NCI-H2196 treated with DMSO at 0.1 percent for 48 hours (cell line): ENCODE data around the gene UBXN1.

ENCODE experiments used
- DNase-seq: peaks from one replicate; lab custom pipeline; 2025; ENCODE audit not compliant: unreplicated experiment; lab: John Stamatoyannopoulos, UW

The UBXN1 gene, protein sequence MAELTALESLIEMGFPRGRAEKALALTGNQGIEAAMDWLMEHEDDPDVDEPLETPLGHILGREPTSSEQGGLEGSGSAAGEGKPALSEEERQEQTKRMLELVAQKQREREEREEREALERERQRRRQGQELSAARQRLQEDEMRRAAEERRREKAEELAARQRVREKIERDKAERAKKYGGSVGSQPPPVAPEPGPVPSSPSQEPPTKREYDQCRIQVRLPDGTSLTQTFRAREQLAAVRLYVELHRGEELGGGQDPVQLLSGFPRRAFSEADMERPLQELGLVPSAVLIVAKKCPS

DNA sequence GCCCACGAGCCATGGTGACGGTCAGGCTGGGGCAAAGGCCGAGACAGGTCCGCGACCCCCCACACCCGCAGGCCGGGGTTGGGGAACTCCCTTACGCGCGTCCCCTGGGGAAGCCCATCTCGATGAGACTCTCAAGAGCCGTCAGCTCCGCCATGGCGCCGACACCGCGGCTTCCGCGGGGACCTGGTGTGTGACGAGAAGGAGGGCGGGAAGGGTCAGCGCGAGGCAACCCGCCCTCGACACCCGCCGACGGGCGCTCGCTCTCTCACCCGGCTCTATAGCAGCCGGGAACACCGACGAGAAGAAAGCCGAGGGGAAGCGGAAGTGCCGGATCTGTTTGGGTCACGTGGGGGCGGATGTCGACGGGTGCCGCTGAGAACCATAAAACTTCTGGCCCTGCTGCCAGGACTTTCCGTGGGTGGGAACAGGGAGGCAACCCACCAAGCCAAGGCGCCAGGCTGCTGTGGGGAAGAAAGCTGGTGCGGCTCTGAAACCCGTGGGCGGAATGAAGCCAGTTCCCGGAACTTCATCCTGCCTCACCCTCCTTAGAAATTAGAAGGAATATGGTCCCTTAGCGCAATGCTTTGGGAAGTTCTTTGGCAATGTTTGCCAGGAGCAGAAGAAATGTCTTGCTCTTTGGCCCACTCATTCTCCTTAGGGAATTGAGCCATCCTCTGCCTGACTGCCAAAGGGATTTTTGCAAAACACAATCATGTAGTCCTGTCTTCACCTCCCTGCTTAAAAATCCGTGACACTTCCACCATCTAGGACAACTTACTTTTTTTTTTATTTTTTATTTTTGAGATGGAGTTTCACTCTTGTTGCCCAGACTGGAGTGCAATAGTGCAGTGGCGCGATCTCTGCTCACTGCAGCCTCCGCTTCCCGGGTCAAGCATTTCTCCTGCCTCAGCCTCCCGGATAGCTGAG, at the start of gene UBXN1:
Gene UBXN1 (minus strand): TSS at position 304 of the 927 bp plus-strand sequence. CDS start 150 bp downstream, at position 154.
- DNase-seq, result peak; percentile 72

DNA sequence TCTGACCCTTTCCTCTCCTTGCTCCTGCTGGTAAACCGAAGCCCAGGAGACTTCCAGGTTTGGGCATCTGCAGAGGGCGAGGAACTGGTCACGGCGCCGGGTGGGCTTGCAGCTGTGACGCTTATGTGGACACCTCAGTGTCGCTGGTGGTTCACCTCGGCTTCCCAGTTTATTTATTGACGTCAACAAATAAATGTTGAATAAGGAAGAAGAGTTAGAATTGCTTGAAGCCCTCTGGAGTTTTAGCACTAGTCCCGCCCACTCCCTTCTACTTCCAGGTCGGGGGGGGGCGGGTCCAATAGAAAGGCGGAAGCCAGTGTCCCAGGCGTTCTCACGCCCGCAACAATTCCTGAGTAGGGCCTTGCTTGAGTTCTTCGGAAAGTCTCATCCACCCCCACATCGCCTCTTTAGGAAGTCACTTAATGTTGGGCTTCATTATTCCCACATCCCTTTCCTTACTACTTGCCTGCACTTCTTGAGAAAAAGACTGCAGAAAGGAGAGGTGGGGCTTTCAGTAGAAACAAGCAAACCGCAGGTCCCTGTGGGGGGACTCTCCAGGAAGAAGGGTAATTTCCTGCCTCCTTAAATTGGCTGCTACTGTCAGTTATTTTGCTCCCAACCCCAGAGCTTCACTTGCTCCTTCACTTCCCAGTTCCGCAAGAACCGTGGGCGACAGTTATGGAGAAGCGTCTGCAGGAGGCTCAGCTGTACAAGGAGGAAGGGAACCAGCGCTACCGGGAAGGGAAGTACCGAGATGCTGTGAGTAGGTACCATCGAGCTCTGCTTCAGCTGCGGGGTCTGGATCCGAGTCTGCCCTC, 49.5 kb upstream of the UBXN1 start, which contains the start of gene TTC9C:
Gene TTC9C (plus strand): TSS at position 316 of the 818 bp plus-strand sequence. CDS start 363 bp downstream, at position 679.
- DNase-seq, result peak; percentile 70

DNA sequence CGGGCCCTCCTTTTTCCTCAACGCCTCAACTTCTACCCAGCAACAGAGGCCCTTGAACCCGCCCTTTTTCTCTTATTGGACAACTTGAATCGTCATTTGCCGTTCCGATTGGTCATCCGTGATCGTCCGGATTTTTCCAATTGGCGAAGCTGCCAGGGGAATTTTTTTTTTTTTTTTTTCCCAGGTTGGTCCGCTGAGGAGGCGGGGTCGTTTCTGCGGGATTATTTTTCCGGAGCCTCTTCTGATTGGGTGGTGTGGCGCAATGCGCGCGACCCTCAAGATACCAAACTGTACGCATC, 48.9 kb upstream of the UBXN1 start:
- DNase-seq, result peak; percentile 98

DNA sequence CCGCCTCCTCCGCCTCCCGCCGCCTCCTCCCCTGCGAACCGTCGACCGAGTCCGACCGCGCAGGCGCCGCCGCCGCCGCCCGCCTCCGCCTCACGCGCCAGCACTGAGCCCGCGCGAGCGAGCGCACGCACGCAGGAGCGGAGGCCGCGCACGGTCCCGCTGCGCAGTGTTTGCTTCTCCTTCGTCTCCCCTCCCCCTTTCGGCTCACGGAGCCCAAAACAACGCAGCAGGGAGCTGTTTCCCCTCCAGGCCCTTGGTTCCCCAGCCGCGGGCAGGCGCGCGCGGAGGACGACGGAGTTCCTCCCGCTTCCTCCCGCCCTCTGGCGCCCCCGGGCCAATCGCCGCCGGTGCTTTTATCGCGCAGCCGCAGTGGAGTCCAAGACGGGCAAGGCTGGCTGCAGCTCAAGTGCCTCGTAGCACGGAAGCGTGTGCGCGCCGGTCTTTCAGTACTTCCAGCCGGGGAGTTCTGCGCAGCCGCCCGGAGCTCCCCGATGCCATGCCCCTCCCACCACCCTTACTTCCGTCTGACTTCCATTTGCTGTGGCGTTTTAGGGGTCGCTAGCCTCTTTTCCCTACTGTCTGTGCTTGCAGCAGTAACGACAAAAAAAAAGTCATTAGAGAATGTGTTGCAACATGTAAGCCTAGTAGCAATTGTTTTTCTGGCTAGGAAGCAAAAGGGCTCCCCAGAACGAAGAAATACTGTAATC, 48.4 kb upstream of the UBXN1 start, which contains the start of gene HNRNPUL2:
Gene HNRNPUL2 (minus strand): TSS at position 293 of the 707 bp plus-strand sequence. CDS start 301 bp downstream, outside the sequence.
- peak; percentile 98 for DNase-seq

DNA sequence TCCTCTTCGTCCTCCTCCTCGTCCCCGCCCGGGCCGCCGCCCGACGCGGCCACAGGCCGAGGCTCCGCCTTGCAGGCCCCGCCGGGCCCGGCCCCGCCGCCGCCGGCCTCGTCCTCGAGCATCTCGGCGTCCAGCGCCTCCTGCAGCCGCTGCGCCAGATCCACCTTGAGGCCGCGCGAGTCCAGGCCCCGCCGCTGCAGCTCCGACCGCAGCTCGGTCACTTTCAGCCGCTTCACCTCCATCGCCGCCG, 48.0 kb upstream of the UBXN1 start:
- no peak for DNase-seq

DNA sequence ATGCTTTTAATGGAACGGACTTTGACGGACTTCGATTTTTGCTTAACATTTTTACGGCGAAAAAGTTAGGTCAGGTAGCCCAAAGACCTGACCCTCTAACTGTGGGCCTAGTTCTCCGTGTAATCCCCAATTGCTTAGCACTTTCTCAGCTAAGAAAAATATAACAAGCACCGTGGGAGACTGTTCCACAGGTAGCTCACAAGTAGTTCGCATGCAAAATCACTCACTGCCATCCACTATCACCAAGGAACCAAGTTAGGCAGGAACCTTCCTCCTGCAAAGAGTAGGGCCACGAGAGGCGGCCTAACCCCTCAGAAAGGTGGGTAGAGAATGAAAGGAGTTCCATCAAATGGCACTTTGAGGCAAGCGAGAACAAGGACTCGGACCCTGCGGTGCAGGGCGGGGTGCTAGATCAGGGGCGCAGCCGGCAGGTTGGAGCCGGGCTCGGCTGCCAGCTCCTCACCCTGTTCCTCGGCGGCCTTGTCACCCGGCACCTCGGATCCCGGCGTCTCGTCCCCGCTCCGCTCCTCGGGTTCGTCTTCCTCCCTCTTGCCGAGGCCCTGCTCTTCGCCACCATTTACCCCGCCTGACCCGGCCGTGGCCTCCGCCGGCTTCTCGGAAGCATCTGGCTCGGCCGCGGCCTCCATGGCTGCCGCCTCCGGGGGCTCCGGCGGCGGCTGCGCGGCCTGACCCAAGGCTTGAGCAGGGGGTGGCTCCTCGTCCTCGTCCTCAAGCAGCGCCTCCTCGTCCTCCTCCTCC, 47.5 kb upstream of the UBXN1 start:
- no peak for DNase-seq

DNA sequence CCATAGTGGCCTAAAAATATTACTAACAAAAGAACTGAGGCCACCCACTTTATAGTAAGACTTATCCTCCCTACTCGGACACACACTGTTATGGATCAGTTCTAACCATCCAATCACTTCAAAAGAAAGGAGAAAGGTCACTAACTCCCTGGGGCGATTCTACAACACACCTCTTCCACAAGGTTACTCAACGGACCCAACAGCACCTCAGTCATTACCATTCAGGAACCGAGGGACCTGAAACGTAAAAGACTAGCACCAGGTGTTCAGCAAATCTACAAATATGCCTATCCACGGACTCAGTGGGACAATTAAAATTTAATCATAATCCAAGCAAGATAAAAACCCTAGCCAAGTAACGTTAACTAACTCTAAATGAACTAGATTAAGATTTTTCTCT, 46.8 kb upstream of the UBXN1 start:
- DNase-seq, result no peak

DNA sequence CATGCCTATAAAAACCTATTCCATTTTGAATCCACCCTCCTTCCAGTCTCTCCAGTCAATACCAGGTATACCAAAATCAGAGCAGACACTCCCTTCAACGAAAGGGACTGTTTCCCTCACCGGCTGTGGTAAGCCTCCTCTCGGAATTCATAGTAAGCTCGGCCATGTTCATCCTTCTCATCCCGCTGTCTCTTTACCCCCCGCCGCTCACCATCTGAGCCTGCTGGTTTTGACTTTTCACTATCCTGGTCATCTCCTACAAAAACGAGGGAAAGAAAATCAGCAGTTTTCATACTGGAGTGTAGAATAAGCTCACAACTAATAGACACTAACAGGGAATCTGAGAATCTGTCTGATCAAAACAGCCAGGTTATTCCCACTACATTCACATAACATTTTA, 45.3 kb upstream of the UBXN1 start:
- DNase-seq, result no peak

DNA sequence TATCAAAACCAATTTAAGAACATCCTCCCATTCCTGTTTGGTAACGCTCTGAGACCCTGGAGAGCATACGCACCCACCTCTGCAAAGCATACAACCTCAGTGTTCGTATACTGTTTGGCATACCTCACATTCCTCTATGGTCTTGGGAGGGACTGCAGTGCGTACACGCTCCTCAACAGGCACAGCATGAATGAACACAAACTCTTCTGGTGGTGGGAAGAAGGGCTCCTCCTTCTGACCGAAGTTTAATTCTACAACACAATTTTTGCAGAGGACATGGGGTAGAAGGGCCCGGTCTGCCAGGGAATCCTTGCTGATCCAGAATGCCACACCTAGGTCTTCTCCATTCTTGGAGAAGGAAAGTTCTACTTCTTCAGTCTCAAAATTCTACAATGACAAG, 43.1 kb upstream of the UBXN1 start:
- no peak for DNase-seq

DNA sequence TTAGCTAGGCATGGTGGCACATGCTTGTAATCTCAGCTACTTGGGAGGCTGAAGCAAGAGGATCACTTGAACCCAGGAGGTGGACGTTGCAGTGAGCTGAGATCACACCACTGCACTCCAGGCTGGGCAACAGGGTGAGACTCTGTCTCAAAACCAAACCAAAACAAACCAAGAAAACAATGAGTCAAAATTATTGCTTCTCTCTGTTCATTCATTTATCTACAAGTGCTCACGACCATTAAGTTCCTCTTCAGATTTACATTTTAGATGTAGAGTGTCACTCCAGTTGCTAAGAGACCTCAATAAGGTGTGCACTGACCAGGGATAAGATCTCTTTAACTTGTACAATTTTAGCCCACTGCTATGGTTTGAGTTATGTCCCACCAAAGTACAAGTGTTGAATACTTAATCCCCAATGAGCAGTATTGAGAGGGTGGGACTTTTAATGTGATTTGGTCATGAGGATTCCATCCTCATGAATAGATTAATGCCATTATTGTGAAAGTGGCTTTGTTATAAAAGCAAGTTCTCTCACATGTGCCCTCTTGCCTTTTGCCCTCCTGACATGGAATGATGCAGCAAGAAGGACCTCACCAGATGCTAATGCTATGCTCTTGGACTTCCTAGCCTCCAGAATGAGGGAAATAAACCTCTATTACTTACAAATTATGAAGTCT, 40.6 kb upstream of the UBXN1 start:
- no peak for DNase-seq

DNA sequence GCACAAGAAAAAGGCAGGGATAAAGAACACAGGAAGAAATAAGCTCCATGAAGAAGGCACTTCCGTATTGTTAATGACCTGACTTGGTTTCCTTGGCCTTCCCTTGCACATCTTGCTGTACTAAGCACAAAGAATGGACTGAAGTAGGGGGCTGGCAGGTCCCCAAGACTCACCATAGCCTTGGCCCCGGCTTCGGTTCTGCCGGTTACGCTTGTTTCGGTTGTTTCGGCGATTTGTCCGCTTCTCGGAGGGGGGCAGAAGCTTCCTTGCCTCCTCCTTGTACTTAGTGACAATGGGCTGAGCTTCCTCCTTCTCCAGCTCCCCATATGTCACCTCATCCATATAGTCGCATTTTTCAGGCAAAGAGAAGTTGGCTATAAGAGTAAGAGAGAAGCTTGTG, 37.9 kb upstream of the UBXN1 start:
- no peak for DNase-seq

DNA sequence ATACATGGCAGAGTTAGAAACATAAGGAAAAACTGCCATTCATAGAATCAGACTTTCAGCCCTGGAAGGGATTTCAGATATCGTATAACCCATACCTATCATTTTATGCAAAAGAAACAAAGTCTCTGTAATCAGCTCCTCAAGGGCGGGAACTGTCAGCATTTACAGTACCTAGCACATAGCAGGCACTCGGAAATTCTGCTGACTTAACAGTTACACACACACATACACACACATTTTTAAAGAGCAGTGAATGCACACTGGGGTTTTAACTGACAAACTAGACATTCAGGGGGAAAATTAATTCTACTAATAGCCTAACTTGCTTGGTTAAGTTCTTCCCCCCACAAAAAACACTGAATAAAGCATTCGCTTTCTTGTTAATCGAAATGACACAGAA, 37.3 kb upstream of the UBXN1 start:
- DNase-seq, result no peak

DNA sequence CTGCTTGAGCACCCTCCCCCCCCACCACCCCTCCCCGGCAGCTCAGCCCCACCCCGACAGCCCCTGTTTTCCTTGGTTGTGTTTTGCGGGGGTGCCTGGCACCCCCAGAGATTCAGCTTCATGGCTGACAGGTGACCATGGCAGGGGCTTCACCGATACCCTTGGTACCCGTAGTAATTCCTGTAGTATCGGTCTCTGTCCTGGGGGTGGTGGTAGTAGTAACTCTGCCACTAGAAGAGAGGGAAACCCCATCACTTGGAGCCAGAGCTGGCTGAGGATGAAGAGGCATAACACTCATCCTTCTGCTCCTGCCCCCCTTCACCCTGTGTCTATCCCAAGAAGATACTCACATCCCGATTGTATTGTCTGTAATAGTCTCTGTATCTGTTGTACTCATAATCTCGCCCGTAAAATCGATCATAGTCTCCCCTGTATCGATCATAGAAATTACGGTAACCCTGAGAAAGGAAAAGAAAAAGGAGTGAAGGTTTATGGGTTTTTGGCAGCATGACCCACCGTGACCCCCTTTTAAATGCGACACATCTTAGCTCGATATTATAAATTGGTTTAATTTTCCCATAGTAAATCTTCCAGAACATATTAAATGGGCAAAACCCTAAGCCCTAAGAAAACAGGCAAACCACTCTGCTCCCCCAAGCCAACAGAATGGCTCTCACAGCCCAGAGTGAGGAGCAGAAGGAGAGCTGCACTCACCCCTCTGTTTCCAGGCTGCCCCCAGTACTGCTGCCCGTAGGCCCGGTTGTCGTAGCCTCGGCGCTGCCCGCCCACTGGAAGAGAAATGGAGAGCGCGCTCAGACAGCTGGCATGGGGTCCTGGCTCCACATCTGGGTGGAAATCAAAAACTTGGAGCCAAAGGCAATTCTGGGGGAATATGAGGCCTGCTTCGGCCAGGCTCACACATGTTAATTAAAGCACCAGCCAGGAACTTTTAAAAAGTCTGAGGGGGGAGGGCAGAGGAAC, 36.6 kb upstream of the UBXN1 start:
- no peak for DNase-seq

DNA sequence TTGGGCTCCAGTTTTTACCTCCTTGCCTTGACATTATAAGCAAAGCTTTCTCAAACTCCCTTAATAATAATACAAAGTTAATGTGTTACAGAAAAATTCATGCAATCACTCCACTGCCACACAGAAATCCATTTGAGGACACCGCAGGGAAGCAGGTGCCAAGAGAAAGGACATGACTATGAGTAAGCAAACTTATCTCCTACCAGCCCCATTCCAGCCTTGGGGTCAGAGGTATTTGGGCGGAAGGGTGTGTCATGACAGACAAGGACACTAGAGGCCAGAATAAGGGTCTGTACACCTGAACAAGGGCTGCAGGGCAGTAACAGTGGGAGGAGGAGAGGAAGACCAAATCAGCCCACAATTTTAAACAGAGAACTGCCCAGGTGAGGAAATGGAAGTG, 34.5 kb upstream of the UBXN1 start:
- no peak for DNase-seq

DNA sequence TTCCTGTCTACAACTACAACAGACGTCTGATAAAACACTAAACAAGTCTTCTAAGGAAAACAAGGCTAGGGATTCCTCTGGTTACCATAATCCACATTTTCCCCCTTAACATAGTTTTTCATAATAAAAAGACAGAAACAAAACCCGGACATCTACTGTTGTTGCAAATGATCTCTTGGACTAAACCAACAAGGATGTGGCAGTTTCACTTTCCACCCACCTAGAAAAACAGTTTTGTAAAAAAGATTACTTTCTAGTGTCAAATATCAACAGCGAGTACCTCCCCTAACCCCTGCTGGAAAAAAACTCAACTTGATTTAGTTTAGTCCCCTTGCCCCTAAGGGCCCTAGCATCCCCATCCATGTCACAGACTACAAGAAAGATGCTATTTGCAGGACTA, 34.0 kb upstream of the UBXN1 start:
- no peak for DNase-seq

DNA sequence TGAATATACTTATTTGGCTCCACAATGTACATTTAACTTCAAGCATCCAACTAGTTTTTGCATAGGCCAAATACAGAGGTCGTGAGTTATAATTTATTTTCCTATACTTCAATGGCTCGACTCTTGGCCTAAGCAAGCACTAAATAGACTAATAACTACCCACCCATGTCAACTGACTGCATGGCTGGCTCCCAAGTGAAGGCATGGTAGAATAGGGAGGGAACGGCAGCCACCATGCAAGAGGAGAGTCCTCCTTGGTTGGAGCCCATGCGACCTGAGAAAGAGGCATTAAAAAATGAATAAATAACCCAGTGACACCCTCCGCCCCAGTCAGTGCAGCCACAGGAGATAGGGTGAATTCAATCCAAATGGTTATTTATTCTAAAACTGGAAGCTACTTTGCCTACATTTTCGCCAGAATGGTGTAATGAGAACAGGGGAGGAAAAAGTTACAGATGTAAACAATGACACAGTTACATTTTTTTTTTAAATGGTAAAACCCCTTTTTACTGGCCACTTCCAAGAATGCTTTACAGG, 33.5 kb upstream of the UBXN1 start:
- DNase-seq, result no peak

DNA sequence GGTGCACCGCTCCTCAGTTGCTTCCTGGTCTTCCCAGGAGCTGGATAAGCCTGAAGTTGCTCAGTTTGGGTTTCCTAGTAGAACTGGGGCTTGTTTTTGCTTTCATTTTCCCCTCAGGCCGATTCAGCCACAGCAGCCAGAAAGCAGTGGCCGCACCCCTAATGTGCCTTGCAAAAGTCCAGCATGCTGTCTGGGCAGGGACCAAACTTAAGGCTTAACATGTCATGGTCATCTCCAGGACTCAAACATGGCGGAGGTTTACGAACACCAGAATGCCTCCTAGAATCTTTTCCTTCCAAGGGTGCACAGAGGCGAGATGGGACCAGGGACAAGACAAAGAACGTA, 31.1 kb upstream of the UBXN1 start:
- peak; percentile 23 for DNase-seq

DNA sequence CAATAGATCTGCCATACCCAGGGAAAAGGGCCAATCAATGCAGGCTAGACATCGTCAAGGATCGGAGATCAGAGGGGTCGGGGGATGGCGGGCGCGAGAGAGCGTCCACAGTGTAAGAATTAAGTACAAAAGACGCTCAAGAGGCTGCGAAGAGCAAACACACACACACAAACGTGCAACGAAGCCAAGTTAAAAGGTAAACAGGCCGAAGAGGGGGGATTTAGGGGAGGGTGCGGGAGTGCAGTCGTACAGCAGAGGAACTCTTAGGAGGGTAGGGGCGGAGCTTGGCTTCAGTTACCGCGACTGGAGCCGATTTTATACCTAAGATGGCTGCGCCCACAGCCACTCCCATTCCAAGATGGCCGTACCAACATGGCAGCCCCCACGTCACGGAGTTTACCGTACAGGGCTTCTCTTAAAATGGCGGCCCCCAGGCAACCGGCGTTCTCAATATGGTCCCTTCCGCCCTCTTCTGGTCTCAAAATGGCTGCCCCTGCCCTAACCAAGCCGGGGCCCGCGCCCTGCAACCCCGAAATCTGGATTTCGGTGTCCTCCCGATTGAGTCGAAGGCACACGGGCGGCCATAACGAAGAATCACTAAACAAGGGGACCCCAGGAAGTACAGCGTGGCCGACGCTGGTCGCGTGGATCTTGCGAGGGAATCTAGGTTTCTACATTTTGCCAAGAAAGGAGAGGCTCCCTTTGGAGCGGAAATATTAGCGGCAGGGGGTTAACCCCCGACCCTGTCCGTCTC, 30.6 kb upstream of the UBXN1 start:
- DNase-seq, result peak; percentile 97
